H9 (cell line): ENCODE results near the gene MXI1. TPM values are rescaled to one million over a fixed set of nuclear protein-coding genes. Genes with fewer than 3 reads are reported as not detected.

Experiments used
- DNase-seq: peaks from one replicate; pipeline ENCODE4 v3.0.0-alpha.2; 2017
- H2AFZ ChIP-seq: one replicate; pipeline ENCODE4 v1.6.1; 2013; ENCODE audit warnings: mild to moderate bottlenecking, low read length, control low read depth, moderate library complexity
- H2AK5ac ChIP-seq: 2 replicates; pipeline ENCODE4 v1.6.1; 2013; ENCODE audit warnings: low read length, control low read depth, mixed read lengths; ENCODE audit not compliant: insufficient read length
- H2BK120ac ChIP-seq: one replicate; pipeline ENCODE4 v1.6.1; 2013; ENCODE audit warnings: low read depth, mild to moderate bottlenecking, low read length, control low read depth, inconsistent platforms; ENCODE audit not compliant: poor library complexity, severe bottlenecking
- H2BK12ac ChIP-seq: 2 replicates; pipeline ENCODE4 v1.6.1; 2013; ENCODE audit warnings: low read length, control low read depth, mixed read lengths, low read depth; ENCODE audit not compliant: insufficient read length
- H2BK15ac ChIP-seq: 2 replicates; pipeline ENCODE4 v1.6.1; 2013; ENCODE audit warnings: low read depth, low read length, control low read depth
- H2BK20ac ChIP-seq: one replicate; pipeline ENCODE4 v1.6.1; 2013; ENCODE audit warnings: low read depth, mild to moderate bottlenecking, low read length, control low read depth, inconsistent platforms; ENCODE audit not compliant: poor library complexity, severe bottlenecking
- H2BK5ac ChIP-seq: 2 replicates; pipeline ENCODE4 v1.6.1; 2013; ENCODE audit warnings: low read length, control low read depth, mixed read lengths; ENCODE audit not compliant: insufficient read length
- H3K14ac ChIP-seq: 2 replicates; pipeline ENCODE4 v1.6.1; 2013; ENCODE audit warnings: low read length, control low read depth; ENCODE audit not compliant: insufficient read depth
- H3K18ac ChIP-seq: 2 replicates; pipeline ENCODE4 v1.6.1; 2013; ENCODE audit warnings: low read depth, mild to moderate bottlenecking, mixed read lengths, low read length, control low read depth; ENCODE audit not compliant: insufficient read length
- H3K23ac ChIP-seq: 2 replicates; pipeline ENCODE4 v1.6.1; 2013; ENCODE audit warnings: low read length, control low read depth, mixed read lengths, low read depth; ENCODE audit not compliant: insufficient read length
- H3K23me2 ChIP-seq: 2 replicates; pipeline ENCODE4 v1.6.1; 2013; ENCODE audit warnings: low read depth, mild to moderate bottlenecking, mixed read lengths, low read length, control low read depth; ENCODE audit not compliant: insufficient read length, poor library complexity, severe bottlenecking
- H3K27ac ChIP-seq: 2 replicates; pipeline ENCODE4 v1.5.1; 2013; ENCODE audit warnings: low read length, control low read depth, mixed read lengths, low read depth; ENCODE audit not compliant: insufficient read length
- H3K27me3 ChIP-seq: 2 replicates; pipeline ENCODE4 v1.6.1; 2013; ENCODE audit warnings: low read length, control low read depth, inconsistent platforms; ENCODE audit not compliant: insufficient read depth
- H3K4ac ChIP-seq: 2 replicates; pipeline ENCODE4 v1.6.1; 2013; ENCODE audit warnings: low read depth, mild to moderate bottlenecking, control low read depth, inconsistent platforms, low read length, moderate library complexity
- H3K4me1 ChIP-seq: 2 replicates; pipeline ENCODE4 v1.6.1; 2013; ENCODE audit warnings: low read length, control low read depth, inconsistent platforms; ENCODE audit not compliant: insufficient read depth
- H3K4me2 ChIP-seq: 2 replicates; pipeline ENCODE4 v1.6.1; 2013; ENCODE audit warnings: low read length, control low read depth, mixed read lengths; ENCODE audit not compliant: insufficient read length, insufficient read depth
- H3K56ac ChIP-seq: 2 replicates; pipeline ENCODE4 v1.6.1; 2013; ENCODE audit warnings: low read depth, mild to moderate bottlenecking, mixed read lengths, low read length, control low read depth; ENCODE audit not compliant: insufficient read length
- H3K79me1 ChIP-seq: 2 replicates; pipeline ENCODE4 v1.6.1; 2013; ENCODE audit warnings: low read depth, mild to moderate bottlenecking, moderate library complexity, low read length, control low read depth, inconsistent platforms; ENCODE audit not compliant: insufficient read depth, poor library complexity, severe bottlenecking
- H3K79me2 ChIP-seq: 2 replicates; pipeline ENCODE4 v1.6.1; 2013; ENCODE audit warnings: low read length, control low read depth, inconsistent platforms; ENCODE audit not compliant: insufficient read depth
- H3K9ac ChIP-seq: 2 replicates; pipeline ENCODE4 v1.6.1; 2013; ENCODE audit warnings: low read length, control low read depth, mixed read lengths; ENCODE audit not compliant: insufficient read length; ENCODE audit errors: extremely low read depth
- H3K9me3 ChIP-seq: one replicate; pipeline ENCODE4 v1.6.1; 2013; ENCODE audit warnings: low read depth, low read length, inconsistent platforms; ENCODE audit not compliant: control insufficient read depth
- H3T11ph ChIP-seq: one replicate; pipeline ENCODE4 v1.6.1; 2013; ENCODE audit warnings: mild to moderate bottlenecking, low read length, control low read depth, inconsistent platforms
- H4K20me1 ChIP-seq: one replicate; pipeline ENCODE4 v1.6.1; 2013; ENCODE audit not compliant: control insufficient read depth, insufficient read length, insufficient read depth
- H4K5ac ChIP-seq: 2 replicates; pipeline ENCODE4 v1.6.1; 2013; ENCODE audit warnings: low read depth, mild to moderate bottlenecking, mixed read lengths, low read length, control low read depth; ENCODE audit not compliant: insufficient read length
- H4K8ac ChIP-seq: replicated peaks from 2 replicates; pipeline ENCODE4 v1.6.1; 2013; ENCODE audit warnings: low read length, control low read depth, mixed read lengths, low read depth; ENCODE audit not compliant: insufficient read length
- H4K91ac ChIP-seq: 2 replicates; pipeline ENCODE4 v1.6.1; 2013; ENCODE audit warnings: low read depth, mild to moderate bottlenecking, moderate library complexity, mixed read lengths, low read length, control low read depth; ENCODE audit not compliant: insufficient read length
- H3K27ac Mint-ChIP-seq, 3 experiments: 2 replicates in 2 of 3; 3 replicates in 1 of 3; pipeline ENCODE4 v1.8.0; 2020 to 2021; ENCODE audit warnings: mixed read lengths in 3 of 3, mild to moderate bottlenecking in 1 of 3, moderate library complexity in 1 of 3
- H3K27me3 Mint-ChIP-seq: 2 replicates; pipeline ENCODE4 v1.8.0; 2021; ENCODE audit warnings: low read depth, mild to moderate bottlenecking, moderate library complexity, mixed read lengths
- H3K36me3 Mint-ChIP-seq, 3 experiments: 2 replicates in 2 of 3; 3 replicates in 1 of 3; pipeline ENCODE4 v1.8.0; 2020 to 2021; ENCODE audit warnings: low read depth in 3 of 3, mixed read lengths in 3 of 3; ENCODE audit not compliant: insufficient read depth in 1 of 3
- H3K4me1 Mint-ChIP-seq, 2 experiments: 2 replicates each; pipeline ENCODE4 v1.8.0; 2020; ENCODE audit warnings: mixed read lengths in 2 of 2
- H3K4me3 Mint-ChIP-seq, 2 experiments: 2 replicates in 1 of 2; 3 replicates in 1 of 2; pipeline ENCODE4 v1.8.0; 2020 to 2021; ENCODE audit warnings: mild to moderate bottlenecking in 2 of 2, mixed read lengths in 2 of 2, moderate library complexity in 1 of 2
- H3K9me3 Mint-ChIP-seq, 2 experiments: 2 replicates in 1 of 2; 3 replicates in 1 of 2; pipeline ENCODE4 v1.8.0; 2020; ENCODE audit warnings: mild to moderate bottlenecking in 2 of 2, mixed read lengths in 2 of 2, moderate library complexity in 1 of 2
- WGBS: extraction: QIAGEN DNeasy Blood & Tissue Kit; methylation state at CpG from one replicate; pipeline ENCODE4 v1.1.7; 2013; ENCODE audit warnings: missing lambda C conversion rate, low lambda C conversion rate, mixed read lengths; ENCODE audit not compliant: insufficient read length; ENCODE audit errors: extremely low coverage; 5-methylcytosine and 5-hydroxymethylcytosine counted together
- total RNA-seq: library from RNA; stranded (reverse); gene quantifications from 2 replicates; pipeline ENCODE4 v1.2.1, GENCODE V29; 2021
- TF ChIP-seq, protein P1 (sequence below): fragments of 200-600 bp; sonication (generic); conservative IDR thresholded peaks from 3 replicates; pipeline ENCODE4 v1.8.0; 2021; ENCODE audit warnings: antibody characterized with exemption, mild to moderate bottlenecking

MXI1 gene
- total RNA-seq, 1 experiment from 2014 or later, result 5.6 TPM

DNA sequence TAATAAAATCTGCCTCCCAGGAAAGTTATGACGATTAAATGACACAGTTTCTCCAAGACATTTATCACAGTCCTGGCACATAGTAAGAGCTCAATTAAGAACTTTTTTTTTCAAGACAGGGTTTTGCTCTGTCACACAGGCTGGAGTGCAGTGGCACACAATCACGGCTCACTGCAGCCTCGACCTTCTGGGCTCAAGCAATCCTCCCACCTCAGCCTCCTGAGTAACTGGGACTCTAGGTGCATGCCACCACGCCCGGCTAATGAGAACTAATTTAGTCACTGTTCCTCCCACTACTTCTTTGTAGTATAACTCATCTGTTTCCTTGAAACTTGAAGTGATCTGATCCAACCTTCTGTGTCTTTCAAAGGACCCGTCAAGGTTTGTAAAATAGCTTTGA, 42.2 kb upstream of the MXI1 start:
- Histone ChIP-seq H2BK5ac (no peak overlapping the region), H3T11ph (no peak overlapping the region), H4K91ac (no peak overlapping the region), H3K18ac (no peak overlapping the region), H2AFZ (no peak overlapping the region), H3K23me2 (no peaks in the 10 kb centered on the region), H3K27ac (no peak overlapping the region), H2BK12ac (no peak overlapping the region), H4K5ac (no peak overlapping the region), H3K4me1 (peaks cover 4% of the 10 kb centered on the region; the same call in 1 of the 2 replicates), H3K9ac (no peak overlapping the region), H2BK20ac (no peak overlapping the region), H3K9me3 (no peaks in the 10 kb centered on the region), H3K79me1 (no peaks in the 10 kb centered on the region), H2BK120ac (no peak overlapping the region), H3K56ac (no peak overlapping the region), H3K23ac (no peak overlapping the region), H3K4ac (no peak overlapping the region), H2BK15ac (no peak overlapping the region), H3K14ac (no peak overlapping the region), H3K79me2 (no peaks in the 10 kb centered on the region), H3K27me3 (peaks cover 58% of the 10 kb centered on the region), H4K20me1 (peaks cover 2% of the 10 kb centered on the region), H3K4me2 (no peak overlapping the region), H2AK5ac (no peak overlapping the region), H4K8ac (no peak overlapping the region)
- WGBS, result no CpG with 5 or more reads among the region's 6 CpGs
- peaks cover 0 to 13% of the 10 kb centered on the region in 2 experiments; a peak in 3 of 5 replicates for H3K9me3 Mint-ChIP-seq
- DNase-seq, result peak; percentile 1
- no peaks in the 10 kb centered on the region; a peak in 2 of 7 replicates for H3K36me3 Mint-ChIP-seq
- no peak overlapping the region for H3K4me3 Mint-ChIP-seq
- H3K4me1 Mint-ChIP-seq, result peaks cover 43 to 51% of the 10 kb centered on the region in 2 experiments
- TF ChIP-seq, protein P1, sequence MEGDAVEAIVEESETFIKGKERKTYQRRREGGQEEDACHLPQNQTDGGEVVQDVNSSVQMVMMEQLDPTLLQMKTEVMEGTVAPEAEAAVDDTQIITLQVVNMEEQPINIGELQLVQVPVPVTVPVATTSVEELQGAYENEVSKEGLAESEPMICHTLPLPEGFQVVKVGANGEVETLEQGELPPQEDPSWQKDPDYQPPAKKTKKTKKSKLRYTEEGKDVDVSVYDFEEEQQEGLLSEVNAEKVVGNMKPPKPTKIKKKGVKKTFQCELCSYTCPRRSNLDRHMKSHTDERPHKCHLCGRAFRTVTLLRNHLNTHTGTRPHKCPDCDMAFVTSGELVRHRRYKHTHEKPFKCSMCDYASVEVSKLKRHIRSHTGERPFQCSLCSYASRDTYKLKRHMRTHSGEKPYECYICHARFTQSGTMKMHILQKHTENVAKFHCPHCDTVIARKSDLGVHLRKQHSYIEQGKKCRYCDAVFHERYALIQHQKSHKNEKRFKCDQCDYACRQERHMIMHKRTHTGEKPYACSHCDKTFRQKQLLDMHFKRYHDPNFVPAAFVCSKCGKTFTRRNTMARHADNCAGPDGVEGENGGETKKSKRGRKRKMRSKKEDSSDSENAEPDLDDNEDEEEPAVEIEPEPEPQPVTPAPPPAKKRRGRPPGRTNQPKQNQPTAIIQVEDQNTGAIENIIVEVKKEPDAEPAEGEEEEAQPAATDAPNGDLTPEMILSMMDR, result no peak
- no peak overlapping the region for H3K27ac Mint-ChIP-seq
- H3K27me3 Mint-ChIP-seq, result peaks cover 99% of the 10 kb centered on the region
